Measurements from ENCODE around the gene IVD.

The IVD gene

DNA sequence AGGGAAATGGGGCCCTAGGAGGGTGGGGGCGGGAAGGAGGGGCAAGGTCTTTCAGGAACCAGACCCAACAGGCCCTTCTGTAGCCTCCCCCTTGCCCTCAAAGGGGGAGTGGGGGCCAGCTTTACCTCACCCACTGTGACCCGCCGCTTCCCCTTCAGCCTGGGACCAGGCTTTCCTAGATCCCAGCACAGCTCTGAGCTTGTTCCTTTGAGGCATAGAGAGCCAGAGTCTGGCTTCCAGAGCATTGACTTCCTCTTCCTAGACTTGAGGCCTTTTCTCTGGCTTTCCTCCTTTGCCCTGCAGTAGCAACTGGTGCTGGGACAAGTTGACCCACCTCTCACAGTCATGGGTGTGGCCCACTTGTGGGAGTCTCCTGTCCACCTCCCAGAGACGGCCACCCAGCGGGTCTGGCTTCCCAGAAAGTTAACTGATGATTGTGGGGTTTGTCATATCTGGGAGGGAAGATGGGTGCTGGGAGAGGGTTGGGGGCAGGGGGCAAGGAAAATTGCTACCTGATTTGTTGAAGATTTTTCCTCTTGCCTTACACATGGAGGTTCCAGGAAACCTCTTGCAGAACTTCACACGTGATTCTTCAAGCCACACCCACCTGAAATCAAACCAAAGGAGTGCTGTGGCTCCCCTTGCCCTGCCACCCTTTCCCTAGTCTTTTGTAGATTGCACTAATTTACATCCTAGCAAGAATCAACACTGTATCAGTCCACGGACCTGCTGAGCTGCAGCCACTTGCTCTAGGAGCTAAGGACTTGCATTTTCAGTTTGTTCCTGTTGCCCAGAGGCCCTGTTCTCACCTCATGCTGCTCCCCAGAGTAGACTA is 61.0 kb downstream of the IVD start:
- no peak for ATAC-seq
- TF ChIP-seq ESRRG (CRISPR knock-in tag; IDR thresholded peaks at IDR 0.05) (no peak), ZC3H10 (CRISPR knock-in tag; IDR thresholded peaks at IDR 0.05) (no peak), RARB (CRISPR knock-in tag; IDR thresholded peaks at IDR 0.05) (no peak), PPARA (CRISPR knock-in tag; IDR thresholded peaks at IDR 0.05; ENCODE audit: borderline replicate concordance) (no peak), SNAI2 (CRISPR knock-in tag; IDR thresholded peaks at IDR 0.05) (no peak), TOX (CRISPR knock-in tag; IDR thresholded peaks at IDR 0.05; ENCODE audit: borderline replicate concordance) (no peak), ZFP3 (CRISPR knock-in tag; IDR thresholded peaks at IDR 0.05) (no peak), ISL1 (CRISPR knock-in tag; IDR thresholded peaks at IDR 0.05) (no peak)

DNA sequence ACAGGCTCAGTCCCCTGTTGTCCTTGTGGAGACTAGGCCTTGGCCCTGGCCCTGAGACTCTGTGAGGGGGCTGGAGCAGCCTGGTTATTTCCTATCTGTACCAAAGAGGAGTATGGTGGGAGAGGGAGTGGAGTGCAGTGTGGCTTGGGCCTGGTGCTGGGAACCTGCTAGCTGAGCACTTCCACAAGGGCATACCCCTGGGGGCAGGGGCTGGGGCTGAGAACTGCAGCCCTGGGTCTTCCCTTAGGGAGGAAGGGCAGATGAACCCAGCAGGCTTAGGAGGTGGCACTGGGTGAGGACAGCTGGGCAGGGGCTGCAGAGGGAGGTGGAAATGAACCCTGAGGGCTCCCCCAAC is 61.6 kb downstream of the IVD start:
- TF ChIP-seq ISL1 (CRISPR knock-in tag; IDR thresholded peaks at IDR 0.05) (no peak), ZC3H10 (CRISPR knock-in tag; IDR thresholded peaks at IDR 0.05) (no peak), ZNF8 (CRISPR knock-in tag; IDR thresholded peaks at IDR 0.05) (no peak), OSR1 (CRISPR knock-in tag; IDR thresholded peaks at IDR 0.05) (no peak), ZFP3 (CRISPR knock-in tag; IDR thresholded peaks at IDR 0.05) (no peak), ZNF565 (CRISPR knock-in tag; conservative IDR thresholded peaks at IDR 0.05; ENCODE audit: low read depth) (no peak), ESRRG (CRISPR knock-in tag; IDR thresholded peaks at IDR 0.05) (no peak), GLIS3 (CRISPR knock-in tag; IDR thresholded peaks at IDR 0.05) (no peak), RARB (CRISPR knock-in tag; IDR thresholded peaks at IDR 0.05) (no peak), ZNF70 (CRISPR knock-in tag; IDR thresholded peaks at IDR 0.05) (no peak), CSDC2 (CRISPR knock-in tag; IDR thresholded peaks at IDR 0.05) (no peak), CSRNP3 (CRISPR knock-in tag; IDR thresholded peaks at IDR 0.05) (no peak)
- TF ChIP-seq, protein P1, sequence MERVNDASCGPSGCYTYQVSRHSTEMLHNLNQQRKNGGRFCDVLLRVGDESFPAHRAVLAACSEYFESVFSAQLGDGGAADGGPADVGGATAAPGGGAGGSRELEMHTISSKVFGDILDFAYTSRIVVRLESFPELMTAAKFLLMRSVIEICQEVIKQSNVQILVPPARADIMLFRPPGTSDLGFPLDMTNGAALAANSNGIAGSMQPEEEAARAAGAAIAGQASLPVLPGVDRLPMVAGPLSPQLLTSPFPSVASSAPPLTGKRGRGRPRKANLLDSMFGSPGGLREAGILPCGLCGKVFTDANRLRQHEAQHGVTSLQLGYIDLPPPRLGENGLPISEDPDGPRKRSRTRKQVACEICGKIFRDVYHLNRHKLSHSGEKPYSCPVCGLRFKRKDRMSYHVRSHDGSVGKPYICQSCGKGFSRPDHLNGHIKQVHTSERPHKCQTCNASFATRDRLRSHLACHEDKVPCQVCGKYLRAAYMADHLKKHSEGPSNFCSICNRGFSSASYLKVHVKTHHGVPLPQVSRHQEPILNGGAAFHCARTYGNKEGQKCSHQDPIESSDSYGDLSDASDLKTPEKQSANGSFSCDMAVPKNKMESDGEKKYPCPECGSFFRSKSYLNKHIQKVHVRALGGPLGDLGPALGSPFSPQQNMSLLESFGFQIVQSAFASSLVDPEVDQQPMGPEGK (CRISPR knock-in tag; IDR thresholded peaks at IDR 0.05; ENCODE audit: borderline replicate concordance), result no peak
- ATAC-seq, result no peak

DNA sequence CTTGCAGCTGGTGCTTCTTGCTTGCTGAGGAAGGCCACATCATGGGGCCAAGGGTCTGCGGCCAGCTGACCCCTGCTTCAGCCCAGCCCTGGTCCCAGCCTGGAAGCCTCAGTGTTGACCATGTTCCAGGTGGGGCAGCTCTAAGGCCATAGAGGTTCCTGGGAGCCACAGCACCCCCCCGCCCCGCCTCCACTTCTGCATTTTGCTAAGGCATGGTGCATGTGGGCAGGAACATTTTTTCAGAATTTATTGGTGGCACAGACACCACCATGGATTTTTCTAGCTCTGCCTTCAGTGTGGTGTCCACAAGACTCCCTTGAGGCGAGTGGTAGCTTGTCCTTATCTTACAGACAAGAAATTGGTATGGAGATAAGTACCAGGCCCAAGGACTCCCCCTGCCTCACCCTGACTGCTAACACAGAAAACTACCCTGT is 63.3 kb downstream of the IVD start:
- ATAC-seq, result no peak
- no peak for TF ChIP-seq ZNF8 (CRISPR knock-in tag; IDR thresholded peaks at IDR 0.05)
- TF ChIP-seq, protein P2, sequence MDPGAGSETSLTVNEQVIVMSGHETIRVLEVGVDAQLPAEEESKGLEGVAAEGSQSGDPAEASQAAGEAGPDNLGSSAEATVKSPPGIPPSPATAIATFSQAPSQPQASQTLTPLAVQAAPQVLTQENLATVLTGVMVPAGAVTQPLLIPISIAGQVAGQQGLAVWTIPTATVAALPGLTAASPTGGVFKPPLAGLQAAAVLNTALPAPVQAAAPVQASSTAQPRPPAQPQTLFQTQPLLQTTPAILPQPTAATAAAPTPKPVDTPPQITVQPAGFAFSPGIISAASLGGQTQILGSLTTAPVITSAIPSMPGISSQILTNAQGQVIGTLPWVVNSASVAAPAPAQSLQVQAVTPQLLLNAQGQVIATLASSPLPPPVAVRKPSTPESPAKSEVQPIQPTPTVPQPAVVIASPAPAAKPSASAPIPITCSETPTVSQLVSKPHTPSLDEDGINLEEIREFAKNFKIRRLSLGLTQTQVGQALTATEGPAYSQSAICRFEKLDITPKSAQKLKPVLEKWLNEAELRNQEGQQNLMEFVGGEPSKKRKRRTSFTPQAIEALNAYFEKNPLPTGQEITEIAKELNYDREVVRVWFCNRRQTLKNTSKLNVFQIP (CRISPR knock-in tag; IDR thresholded peaks at IDR 0.05; ENCODE audit: borderline replicate concordance, low read depth), result no peak

DNA sequence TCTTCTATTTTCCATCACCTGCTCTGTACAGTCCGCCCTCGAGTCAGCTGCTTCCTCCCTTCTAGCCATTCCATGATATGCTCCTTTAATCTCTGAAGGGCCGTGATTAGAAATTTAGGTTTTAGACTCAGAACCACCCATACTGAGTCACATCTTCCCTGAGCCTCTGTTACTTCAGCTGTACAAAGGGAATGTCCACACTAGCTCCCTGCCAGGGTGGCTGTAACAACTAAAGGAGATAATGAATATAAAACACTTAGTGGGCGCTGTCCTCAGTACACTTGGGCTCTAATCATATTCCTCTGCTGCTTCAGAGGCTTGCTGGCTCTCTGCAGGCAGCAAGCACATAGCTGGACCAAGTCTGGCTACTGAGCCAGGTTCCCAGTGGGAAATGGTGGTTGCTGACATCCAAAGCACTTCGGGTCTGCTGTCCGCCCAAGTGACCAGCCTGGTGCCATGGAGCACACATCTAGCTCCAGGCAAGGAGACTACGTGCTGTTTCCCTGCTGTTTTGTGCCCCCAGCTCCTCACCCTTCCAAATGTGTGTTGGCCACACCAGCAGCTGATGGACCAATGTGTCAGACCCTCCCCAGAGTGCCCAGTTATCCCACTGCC is 64.3 kb downstream of the IVD start:
- no peak; the same call in 2 of the 3 replicates for ATAC-seq
- TF ChIP-seq ZNF8 (CRISPR knock-in tag; IDR thresholded peaks at IDR 0.05) (no peak), PPARA (CRISPR knock-in tag; IDR thresholded peaks at IDR 0.05; ENCODE audit: borderline replicate concordance) (no peak), OSR1 (CRISPR knock-in tag; IDR thresholded peaks at IDR 0.05) (no peak), ZNF565 (CRISPR knock-in tag; conservative IDR thresholded peaks at IDR 0.05; ENCODE audit: low read depth) (no peak), ZFP30 (CRISPR knock-in tag; IDR thresholded peaks at IDR 0.05) (no peak), CSRNP3 (CRISPR knock-in tag; IDR thresholded peaks at IDR 0.05) (no peak), CSDC2 (CRISPR knock-in tag; IDR thresholded peaks at IDR 0.05) (no peak), ZC3H10 (CRISPR knock-in tag; IDR thresholded peaks at IDR 0.05) (no peak), ESRRG (CRISPR knock-in tag; IDR thresholded peaks at IDR 0.05) (no peak), SNAI2 (CRISPR knock-in tag; IDR thresholded peaks at IDR 0.05) (no peak), RARB (CRISPR knock-in tag; IDR thresholded peaks at IDR 0.05) (no peak), ZNF70 (CRISPR knock-in tag; IDR thresholded peaks at IDR 0.05) (no peak)
- TF ChIP-seq, protein P3, sequence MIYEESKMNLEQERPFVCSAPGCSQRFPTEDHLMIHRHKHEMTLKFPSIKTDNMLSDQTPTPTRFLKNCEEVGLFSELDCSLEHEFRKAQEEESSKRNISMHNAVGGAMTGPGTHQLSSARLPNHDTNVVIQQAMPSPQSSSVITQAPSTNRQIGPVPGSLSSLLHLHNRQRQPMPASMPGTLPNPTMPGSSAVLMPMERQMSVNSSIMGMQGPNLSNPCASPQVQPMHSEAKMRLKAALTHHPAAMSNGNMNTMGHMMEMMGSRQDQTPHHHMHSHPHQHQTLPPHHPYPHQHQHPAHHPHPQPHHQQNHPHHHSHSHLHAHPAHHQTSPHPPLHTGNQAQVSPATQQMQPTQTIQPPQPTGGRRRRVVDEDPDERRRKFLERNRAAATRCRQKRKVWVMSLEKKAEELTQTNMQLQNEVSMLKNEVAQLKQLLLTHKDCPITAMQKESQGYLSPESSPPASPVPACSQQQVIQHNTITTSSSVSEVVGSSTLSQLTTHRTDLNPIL (CRISPR knock-in tag; IDR thresholded peaks at IDR 0.05; ENCODE audit: low read depth), result no peak
- TF ChIP-seq, protein P4, sequence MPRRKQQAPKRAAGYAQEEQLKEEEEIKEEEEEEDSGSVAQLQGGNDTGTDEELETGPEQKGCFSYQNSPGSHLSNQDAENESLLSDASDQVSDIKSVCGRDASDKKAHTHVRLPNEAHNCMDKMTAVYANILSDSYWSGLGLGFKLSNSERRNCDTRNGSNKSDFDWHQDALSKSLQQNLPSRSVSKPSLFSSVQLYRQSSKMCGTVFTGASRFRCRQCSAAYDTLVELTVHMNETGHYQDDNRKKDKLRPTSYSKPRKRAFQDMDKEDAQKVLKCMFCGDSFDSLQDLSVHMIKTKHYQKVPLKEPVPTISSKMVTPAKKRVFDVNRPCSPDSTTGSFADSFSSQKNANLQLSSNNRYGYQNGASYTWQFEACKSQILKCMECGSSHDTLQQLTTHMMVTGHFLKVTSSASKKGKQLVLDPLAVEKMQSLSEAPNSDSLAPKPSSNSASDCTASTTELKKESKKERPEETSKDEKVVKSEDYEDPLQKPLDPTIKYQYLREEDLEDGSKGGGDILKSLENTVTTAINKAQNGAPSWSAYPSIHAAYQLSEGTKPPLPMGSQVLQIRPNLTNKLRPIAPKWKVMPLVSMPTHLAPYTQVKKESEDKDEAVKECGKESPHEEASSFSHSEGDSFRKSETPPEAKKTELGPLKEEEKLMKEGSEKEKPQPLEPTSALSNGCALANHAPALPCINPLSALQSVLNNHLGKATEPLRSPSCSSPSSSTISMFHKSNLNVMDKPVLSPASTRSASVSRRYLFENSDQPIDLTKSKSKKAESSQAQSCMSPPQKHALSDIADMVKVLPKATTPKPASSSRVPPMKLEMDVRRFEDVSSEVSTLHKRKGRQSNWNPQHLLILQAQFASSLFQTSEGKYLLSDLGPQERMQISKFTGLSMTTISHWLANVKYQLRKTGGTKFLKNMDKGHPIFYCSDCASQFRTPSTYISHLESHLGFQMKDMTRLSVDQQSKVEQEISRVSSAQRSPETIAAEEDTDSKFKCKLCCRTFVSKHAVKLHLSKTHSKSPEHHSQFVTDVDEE (CRISPR knock-in tag; IDR thresholded peaks at IDR 0.05), result no peak
- TF ChIP-seq, protein P1 (CRISPR knock-in tag; IDR thresholded peaks at IDR 0.05; ENCODE audit: borderline replicate concordance), result no peak
